Measurements from ENCODE around the gene HSP90AA1.
"Not testable (repeated sequence)": the region's sequence is repeated elsewhere in the genome, so short reads cannot be mapped to it uniquely, and the experiment has no call there.

Gene HSP90AA1

DNA sequence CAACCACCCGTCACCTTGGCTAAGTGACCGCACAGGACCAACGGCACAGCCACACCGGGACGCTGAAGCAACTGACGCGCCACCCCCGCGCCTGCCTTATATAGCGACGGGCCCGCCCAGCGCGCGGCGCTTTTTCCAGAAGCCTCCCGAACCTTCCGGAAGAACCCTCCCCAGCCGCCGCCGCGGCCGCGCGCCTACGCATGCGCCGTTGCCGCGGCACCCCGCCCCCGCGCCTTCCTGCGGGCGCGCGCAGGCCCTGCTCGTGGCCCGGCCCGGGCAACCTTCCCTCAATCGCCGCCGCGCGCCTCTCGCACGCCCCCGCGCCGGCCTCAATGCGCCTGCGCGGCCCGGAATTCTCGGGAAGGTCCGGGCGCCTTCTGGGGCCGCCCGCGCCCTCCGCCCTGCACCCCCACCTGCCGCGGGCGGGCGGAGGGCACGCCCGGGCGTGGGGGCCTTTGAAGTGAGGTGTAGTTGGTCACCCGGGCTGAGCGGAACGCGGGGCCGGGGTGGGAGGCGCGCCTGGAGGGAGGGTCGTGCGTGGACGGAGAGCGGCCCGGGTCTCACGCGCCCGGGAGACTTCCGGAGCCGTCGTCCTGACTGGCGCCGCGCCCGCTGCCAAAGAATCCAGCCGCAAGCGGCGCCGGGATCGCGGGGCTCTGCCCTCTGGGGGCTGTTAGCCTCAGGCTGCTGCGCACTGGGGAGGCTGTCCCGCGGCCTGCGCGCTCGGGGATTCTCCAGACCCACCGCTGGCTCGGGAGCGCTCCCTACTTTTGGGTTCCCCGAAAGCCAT lies at the start of gene HSP90AA1:
HSP90AA1 (minus strand) TSS at position 73 of the 790 bp plus-strand sequence. CDS start 666 bp downstream, outside the sequence.
- H3K4me3 ChIP-seq (ENCODE audit: low read depth, low read length), result peak within 1 kb of the TSS; percentile 90
- no peak for TF ChIP-seq CTCF (IDR thresholded peaks at IDR 0.05; ENCODE audit: borderline replicate concordance, insufficient read depth, low read depth, low read length)

DNA sequence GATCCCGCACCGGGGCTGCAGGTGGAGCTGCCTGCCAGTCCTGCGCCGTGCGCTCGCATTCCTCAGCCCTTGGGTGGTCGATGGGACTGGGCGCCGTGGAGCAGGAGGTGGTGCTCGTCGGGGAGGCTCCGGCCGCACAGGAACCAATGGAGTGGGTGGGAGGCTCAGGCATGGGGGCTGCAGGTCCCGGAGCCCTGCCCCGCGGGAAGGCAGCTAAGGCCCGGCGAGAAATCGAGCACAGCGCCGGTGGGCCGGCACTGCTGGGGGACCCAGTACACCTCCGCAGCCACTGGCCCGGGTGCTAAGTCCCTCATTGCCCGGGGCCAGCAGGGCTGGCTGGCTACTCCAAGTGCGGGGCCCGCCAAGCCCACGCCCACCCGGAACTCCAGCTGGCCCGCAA lies 48.6 kb upstream of the HSP90AA1 start:
- H3K4me3 ChIP-seq (ENCODE audit: low read depth, low read length), result not testable (repeated sequence)

DNA sequence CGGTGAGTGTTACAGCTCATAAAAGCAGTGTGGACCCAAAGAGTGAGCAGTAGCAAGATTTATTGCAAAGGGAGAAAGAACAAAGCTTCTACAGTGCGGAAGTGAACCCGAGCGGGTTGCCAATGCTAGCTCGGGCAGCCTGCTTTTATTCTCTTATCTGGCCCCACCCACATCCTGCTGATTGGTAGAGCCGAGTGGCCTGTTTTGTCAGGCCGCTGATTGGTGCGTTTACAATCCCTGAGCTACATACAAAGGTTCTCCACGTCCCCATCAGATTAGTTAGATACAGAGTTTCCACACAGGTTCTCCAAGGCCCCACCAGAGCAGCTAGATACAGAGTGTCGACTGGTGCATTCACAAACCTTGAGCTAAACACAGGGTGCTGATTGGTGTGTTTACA lies 47.9 kb upstream of the HSP90AA1 start:
- not testable (repeated sequence) for H3K4me3 ChIP-seq (ENCODE audit: low read depth, low read length)

DNA sequence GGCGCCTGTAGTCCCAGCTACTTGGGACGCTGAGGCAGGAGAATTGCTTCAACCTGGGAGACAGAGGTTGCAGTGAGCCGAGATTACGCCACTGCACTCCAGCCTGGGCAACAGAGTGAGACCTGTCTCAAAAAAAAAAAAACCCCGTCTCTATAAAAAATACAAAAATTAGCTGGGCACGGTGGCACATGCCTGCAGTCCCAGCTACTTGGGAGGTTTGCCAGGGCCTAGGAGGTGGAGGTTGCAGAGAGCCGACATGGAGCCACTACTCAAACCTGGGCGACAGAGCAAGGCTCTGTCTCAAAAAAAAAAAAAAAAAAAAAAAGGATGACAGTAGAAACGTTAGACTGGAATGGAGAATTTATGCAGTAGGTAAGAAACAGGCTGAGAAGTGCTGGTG lies 47.2 kb upstream of the HSP90AA1 start:
- not testable (repeated sequence) for H3K4me3 ChIP-seq (ENCODE audit: low read depth, low read length)

DNA sequence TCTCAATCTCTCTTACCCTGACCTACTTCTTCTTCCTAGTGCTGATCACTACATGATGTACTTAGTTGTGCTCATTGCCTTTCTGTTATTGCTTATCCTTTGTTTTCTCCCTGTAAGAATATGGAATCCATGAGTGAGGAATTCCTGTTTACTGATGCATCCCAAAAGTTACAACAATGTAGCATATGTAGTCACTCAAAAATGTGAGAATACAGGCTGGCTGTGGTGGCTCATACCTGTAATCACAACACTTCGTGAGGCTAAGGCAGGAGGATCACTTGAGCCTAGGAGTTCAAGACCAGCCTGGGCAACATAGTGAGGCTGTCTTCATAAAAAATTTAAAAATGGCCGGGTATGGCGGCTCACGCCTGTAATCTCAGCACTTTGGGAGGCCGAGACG lies 44.9 kb upstream of the HSP90AA1 start:
- H3K4me3 ChIP-seq (ENCODE audit: low read depth, low read length), result no peak overlapping the region
- no peak for TF ChIP-seq CTCF (IDR thresholded peaks at IDR 0.05; ENCODE audit: borderline replicate concordance, insufficient read depth, low read depth, low read length)

DNA sequence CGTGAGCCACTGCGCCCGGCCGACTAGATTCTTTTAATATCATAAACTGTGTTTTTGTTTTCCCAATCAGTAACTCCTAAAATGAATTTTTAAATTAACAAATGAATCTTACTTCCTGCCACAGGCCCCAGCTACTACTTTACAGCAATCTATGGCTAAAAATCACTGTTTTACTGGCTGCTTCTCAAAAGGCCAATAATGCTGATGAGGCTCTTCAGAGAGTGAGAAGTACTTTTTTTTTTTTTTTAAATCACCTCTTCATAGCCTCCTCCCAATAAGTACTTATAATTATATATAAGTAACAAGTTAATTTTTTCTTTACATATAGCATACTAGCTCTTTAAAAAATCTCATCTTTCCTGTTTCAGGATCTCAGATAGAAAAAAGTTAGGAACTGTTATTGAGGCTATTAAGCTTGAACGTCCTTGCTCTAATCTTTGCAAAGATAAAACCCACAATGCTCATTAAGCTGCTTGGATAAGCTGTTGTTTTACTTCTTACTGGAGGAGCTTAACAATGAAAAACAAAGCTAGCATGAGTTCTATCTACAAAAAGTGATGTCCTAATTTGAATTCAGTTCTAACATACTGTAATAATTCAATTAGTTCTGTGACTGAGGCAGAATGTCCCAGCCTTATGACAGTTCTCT lies 40.1 kb upstream of the HSP90AA1 start:
- H3K4me3 ChIP-seq (ENCODE audit: low read depth, low read length), result no peak overlapping the region
- no peak for TF ChIP-seq CTCF (IDR thresholded peaks at IDR 0.05; ENCODE audit: borderline replicate concordance, insufficient read depth, low read depth, low read length)

DNA sequence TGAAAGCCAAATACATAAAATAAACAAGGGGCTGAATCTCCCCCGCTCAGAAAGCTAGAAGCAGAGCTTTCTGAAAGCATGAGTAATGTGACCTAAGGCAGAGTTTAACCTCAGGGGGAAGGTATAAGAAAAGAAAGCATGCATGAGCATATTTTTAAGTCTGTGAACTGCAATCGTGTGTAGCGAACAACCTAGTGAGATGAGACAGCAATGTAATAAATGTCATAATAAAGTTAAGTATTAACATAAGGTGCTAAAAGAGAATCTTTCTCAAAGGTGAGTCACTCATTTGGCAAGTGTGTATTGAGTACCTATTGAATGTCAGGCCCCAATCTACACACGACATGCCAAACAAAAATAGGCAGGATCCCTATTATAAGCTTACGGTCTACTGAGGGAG lies 38.7 kb upstream of the HSP90AA1 start:
- no peak for TF ChIP-seq CTCF (IDR thresholded peaks at IDR 0.05; ENCODE audit: borderline replicate concordance, insufficient read depth, low read depth, low read length)
- H3K4me3 ChIP-seq (ENCODE audit: low read depth, low read length), result no peak overlapping the region

DNA sequence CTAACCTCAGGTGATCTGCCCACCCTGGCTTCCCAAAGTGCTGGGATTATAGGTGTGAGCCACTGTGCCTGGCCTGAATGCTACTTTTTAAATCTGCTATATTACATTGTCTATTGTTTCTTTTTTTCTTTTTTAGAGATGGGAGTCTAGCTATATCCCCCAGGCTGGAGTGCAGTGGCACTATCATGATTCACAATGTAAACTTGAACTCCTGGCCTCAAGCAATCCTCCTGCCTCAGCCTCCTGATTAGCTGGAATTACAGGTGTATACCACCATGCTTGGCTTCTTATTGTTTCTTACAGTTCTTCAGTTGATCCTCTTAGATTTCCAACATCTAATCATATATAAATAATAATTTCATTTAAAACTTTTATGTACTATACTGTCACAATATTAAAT lies 37.6 kb upstream of the HSP90AA1 start:
- no peak for TF ChIP-seq CTCF (IDR thresholded peaks at IDR 0.05; ENCODE audit: borderline replicate concordance, insufficient read depth, low read depth, low read length)
- no peak overlapping the region for H3K4me3 ChIP-seq (ENCODE audit: low read depth, low read length)
